Neural cell (in vitro differentiated cells): ENCODE data around the gene ATXN7L1.

Experiments used
- CTCF ChIP-seq: fragments of 450-650 bp; IDR thresholded peaks from 2 replicates; pipeline ENCODE4 v1.5.1; 2014; ENCODE audit warnings: antibody characterized with exemption, mild to moderate bottlenecking, moderate library complexity; ENCODE audit not compliant: poor library complexity, severe bottlenecking
- EZH2 ChIP-seq: fragments of 200-600, 300-800 bp; shearing (Covaris generic), sonication (generic); IDR thresholded peaks from 2 replicates; pipeline ENCODE4 v1.6.1; 2014; ENCODE audit warnings: antibody characterized with exemption, low read length, borderline replicate concordance, mild to moderate bottlenecking; ENCODE audit not compliant: insufficient read depth, poor library complexity, severe bottlenecking

- TF ChIP-seq EZH2 (no peak), CTCF (no peak)
These were observed 100.8 kb downstream of the ATXN7L1 start for GRCh38 chr7:105775580-105775979.
